Testis (tissue), 2 donors: ENCODE measurements around the gene HDAC9.

Experiments
- CTCF ChIP-seq, 3 experiments: fragments of 450-650 bp in 2 of 3; fragments of 200-600 bp in 1 of 3; sonication (generic) in 1 of 3; IDR thresholded peaks; one replicate each; pipeline ENCODE4 v1.5.1; 2016 to 2019; ENCODE audit warnings: antibody characterized with exemption in 3 of 3, mild to moderate bottlenecking in 2 of 3, moderate library complexity in 1 of 3
- POLR2A ChIP-seq: fragments of 450-650 bp; IDR thresholded peaks from one replicate; pipeline ENCODE4 v1.6.1; 2017; ENCODE audit warnings: antibody characterized with exemption, mild to moderate bottlenecking, moderate library complexity

- TF ChIP-seq CTCF (IDR thresholded peaks at IDR 0.05) (no peak), POLR2A (no peak)
Measured at GRCh38 chr7:18895456-18895855, 399.9 kb downstream of the HDAC9 start.
